ENCODE data around the gene ERMARD.
"Not testable (repeated sequence)": the region's sequence is repeated elsewhere in the genome, so short reads cannot be mapped to it uniquely, and the experiment has no call there.

ERMARD gene

GRCh38 chr6:169738204-169738975 is 13.0 kb upstream of the ERMARD start:
- DNase-seq (ENCODE audit: low spot score) = no peak

GRCh38 chr6:169738976-169739529 is 12.4 kb upstream of the ERMARD start:
- DNase-seq (ENCODE audit: low spot score) = no peak

GRCh38 chr6:169741344-169741743 is 10.1 kb upstream of the ERMARD start:
- no peak for DNase-seq (ENCODE audit: low spot score)

- DNase-seq (ENCODE audit: low spot score) = no peak
These were observed 6.0 kb upstream of the ERMARD start for GRCh38 chr6:169745405-169745804.

GRCh38 chr6:169746556-169746955 is 4.9 kb upstream of the ERMARD start:
- DNase-seq (ENCODE audit: low spot score) = no peak

- DNase-seq (ENCODE audit: low spot score) = no peak
These were observed 727 bp downstream of the ERMARD start for GRCh38 chr6:169752074-169752623.

GRCh38 chr6:169755162-169755561 is 3.7 kb downstream of the ERMARD start:
- no peak for DNase-seq (ENCODE audit: low spot score)

GRCh38 chr6:169763308-169763707 is 11.9 kb downstream of the ERMARD start:
- no peak for DNase-seq (ENCODE audit: low spot score)

- no peak for DNase-seq (ENCODE audit: low spot score)
These were observed 12.5 kb downstream of the ERMARD start for GRCh38 chr6:169763881-169764280.

- DNase-seq (ENCODE audit: low spot score) = not testable (repeated sequence)
These were observed 14.4 kb downstream of the ERMARD start for GRCh38 chr6:169765789-169766188.

GRCh38 chr6:169766232-169766631 is 14.8 kb downstream of the ERMARD start:
- DNase-seq (ENCODE audit: low spot score) = no peak

- DNase-seq (ENCODE audit: low spot score) = no peak
These were observed 15.7 kb downstream of the ERMARD start for GRCh38 chr6:169766921-169767736.

- no peak for DNase-seq (ENCODE audit: low spot score)
These were observed 22.9 kb downstream of the ERMARD start for GRCh38 chr6:169774347-169774746.

- DNase-seq (ENCODE audit: low spot score) = no peak
These were observed 23.9 kb downstream of the ERMARD start for GRCh38 chr6:169775321-169775720.

- no peak for DNase-seq (ENCODE audit: low spot score)
These were observed 25.0 kb downstream of the ERMARD start for GRCh38 chr6:169776379-169776778.

GRCh38 chr6:169777896-169778295 is 26.5 kb downstream of the ERMARD start:
- DNase-seq (ENCODE audit: low spot score) = no peak

GRCh38 chr6:169778646-169779045 is 27.2 kb downstream of the ERMARD start:
- no peak for DNase-seq (ENCODE audit: low spot score)

GRCh38 chr6:169779092-169779815 is 27.8 kb downstream of the ERMARD start:
- no peak for DNase-seq (ENCODE audit: low spot score)

GRCh38 chr6:169779896-169780295 is 28.5 kb downstream of the ERMARD start:
- no peak for DNase-seq (ENCODE audit: low spot score)

GRCh38 chr6:169780571-169781091 is 29.2 kb downstream of the ERMARD start:
- DNase-seq (ENCODE audit: low spot score) = no peak

GRCh38 chr6:169782966-169783365 is 31.5 kb downstream of the ERMARD start:
- no peak for DNase-seq (ENCODE audit: low spot score)

- no peak for DNase-seq (ENCODE audit: low spot score)
These were observed 32.0 kb downstream of the ERMARD start for GRCh38 chr6:169783401-169783800.

All from COLO829 (cell line).